Measurements from ENCODE around the gene KAT2A.

The KAT2A gene

DNA sequence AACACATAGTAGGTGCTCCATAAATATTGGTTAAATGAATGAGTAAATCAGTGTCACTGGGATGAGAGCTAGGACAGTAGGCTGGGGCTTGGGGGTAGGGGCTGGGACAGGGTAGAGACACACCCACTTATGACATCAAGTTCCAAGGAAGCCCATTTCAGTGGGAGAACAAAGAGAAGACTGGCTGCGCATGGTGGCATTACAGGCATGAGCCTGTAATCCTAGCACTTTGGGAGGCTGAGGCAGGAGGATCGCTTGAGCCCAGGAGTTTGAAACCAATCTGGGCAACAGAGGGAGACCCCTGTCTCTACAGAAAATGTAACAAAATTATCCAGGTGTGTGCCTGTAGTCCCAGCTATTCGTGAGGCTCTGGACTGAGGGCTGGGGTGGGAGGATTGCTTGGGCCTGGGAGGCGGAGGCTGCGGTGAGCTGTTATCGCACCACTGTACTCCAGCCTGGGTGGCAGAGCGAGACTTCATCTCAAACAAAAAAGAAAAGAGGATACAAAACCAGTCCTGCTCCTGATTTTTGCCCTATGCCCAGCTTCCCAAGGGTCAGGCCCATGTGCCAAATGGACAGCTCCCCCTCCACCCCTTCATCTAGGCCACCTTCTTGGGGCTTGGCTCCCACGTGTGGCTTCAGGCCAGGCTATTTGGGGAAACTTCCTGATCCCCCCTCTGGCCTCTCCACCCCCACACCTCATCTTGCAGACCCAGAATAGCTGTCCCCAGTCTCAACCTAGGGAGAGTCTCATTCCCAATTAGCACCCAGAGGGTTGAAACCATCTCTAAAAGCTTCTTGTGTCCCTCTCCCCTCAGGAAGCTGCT, 30.0 kb downstream of the KAT2A start:
- DNase-seq: no peak

GRCh38 chr17:42088736-42089135, 32.4 kb downstream of the KAT2A start:
- no peak for DNase-seq

GRCh38 chr17:42087736-42088705, 33.1 kb downstream of the KAT2A start:
- no peak for DNase-seq

DNA sequence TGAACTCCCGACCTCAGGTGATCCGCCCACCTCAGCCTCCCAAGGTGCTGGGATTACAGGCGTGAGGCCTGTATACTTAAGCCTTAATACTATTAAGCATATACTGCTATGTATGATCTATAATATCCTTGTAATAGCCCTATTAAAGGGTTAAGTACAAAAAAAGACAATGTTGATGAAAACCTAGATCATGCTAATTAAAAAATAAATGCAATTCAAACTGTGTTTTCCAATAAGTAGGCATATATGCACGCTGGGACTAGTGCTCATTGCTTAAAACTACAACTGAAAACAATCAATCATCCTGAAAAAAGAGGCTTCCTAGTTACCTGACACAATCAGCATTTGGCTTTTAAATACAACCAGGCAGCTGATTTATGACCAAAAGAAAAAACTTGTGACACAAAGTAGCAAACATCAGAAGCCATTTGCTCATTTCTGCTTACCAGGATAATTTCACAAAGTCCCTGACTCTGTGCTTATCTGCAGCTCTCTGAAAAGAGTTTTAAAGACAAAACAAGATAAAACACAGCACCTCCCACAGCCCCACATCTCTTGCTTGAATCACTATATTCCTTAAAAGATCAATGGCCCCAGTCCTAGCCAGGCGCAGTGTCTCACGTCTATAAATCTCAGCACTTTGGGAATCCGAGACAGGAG, 34.0 kb downstream of the KAT2A start:
- no peak for DNase-seq

DNA sequence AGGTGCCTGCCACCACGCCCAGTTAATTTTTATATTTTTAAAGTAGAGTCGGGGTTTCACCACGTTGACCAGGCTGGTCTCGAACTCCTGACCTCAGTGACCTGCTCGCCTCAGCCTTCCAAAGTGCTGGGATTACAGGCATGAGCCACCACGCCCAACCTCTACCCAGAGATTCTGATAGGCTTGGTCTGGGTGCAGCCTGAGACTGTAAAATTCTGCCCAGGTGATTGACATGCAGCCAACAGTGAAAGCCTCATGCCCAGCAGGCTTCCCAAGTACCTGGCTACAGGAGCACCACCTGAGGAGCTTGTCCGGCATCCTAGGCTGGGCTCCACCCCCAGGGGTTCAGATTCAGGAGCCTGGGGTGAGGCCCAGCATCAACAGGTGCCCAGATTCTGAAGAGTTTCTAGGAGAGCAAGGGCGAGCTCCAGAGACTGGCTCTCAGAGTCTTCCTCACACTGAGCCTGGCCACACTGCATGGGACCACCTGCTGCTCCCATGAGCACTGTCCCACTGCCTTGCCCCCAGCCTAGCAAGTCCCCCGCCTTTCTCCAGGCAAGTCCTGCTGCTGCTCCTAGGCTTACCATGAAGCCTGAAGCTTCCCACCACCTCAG, 39.5 kb downstream of the KAT2A start:
- no peak for DNase-seq

- DNase-seq: no peak
These were observed 41.6 kb downstream of the KAT2A start for GRCh38 chr17:42079541-42079940.

DNA sequence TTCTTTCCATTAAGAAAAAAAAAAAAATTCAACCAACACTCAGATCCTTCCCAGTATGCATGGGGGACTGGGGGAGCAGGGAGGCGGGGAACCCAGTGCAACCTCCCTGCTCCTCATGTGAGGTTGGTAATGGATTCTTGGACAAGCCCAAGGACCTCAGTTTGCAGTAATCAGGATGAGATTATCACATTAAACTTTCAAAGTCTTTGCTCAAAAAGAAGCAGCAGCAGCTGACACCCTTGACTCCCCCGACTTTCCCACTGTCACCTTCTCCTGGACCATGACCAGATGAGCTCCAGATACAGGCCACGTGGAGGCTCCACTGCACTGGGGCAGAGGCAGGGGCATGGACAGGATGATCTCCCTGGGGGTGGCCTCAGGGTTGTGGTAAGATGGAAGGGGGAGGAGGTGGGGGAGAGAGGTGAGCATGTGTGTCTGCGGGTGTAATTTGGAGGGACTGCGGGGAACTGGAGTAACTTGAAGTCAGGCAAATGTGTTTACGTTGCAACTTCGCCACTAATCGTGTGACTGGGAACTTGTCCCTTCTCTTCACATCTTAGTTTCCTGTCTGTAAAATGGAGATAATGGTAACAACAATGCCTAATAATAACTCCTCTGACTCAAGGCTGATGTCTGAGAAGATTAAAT, 42.6 kb downstream of the KAT2A start:
- peak in 1 of 2 donors; percentile 55 for DNase-seq

- DNase-seq: no peak
These were observed 43.4 kb downstream of the KAT2A start for GRCh38 chr17:42077755-42078154.

DNA sequence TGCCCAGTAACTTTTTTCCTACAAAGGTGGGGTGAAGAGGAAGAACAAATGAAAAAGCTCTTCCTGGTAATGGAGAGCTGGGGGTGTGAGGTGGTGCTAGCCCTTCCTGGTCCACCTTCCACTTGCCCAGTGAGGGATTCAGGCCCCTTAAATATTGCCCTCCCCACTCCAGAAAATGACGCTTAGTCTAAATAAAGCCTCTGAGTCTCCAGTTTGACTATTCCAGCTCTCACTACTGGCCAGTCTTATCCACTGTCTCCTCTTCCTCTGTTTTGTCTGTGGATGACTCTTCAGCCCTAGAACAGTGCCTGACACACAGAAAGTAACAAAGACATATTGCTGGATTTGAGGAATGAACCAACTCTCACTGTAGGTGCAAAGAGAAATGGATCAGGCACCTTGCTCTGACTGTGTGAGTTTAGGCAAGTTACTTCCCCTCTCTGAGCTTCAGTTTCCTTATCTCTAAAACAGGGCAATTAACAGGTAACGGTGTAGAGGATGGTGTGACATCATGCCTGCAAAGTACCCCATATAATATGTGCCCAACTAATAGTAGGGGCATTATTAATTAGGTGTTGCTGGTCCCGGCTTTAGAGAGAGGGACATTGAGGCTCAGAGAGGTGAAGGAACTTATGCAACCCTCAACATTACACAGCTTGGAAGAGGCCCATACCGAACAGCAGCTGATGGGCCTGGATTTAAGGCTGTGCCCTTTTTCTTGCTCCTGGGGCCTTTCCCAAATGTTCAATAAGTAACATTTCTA, 44.2 kb downstream of the KAT2A start:
- DNase-seq: no peak

GRCh38 chr17:42075789-42076188, 45.4 kb downstream of the KAT2A start:
- DNase-seq: no peak

GRCh38 chr17:42072323-42073187, 48.6 kb downstream of the KAT2A start:
- DNase-seq: peak in 1 of 2 donors; percentile 23

DNA sequence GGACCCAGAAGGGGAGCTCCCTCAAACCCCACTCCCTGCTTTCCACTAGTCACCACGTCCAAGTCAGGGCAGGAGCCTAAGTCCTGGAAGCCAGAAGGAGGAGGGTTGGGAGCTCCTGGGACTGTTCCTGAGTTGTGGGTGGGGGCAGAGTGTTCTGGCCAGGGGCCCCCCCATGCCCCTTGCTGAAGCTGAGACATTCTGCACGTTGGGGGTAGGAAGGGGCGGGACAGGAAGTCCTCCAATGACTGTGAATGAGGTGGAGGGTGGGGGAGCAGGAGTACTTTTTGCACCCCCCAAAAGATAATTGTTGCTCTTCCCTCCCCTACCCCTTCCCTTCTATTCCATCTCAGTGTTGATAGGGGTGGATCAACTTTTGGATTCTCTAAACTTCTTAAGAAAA, 49.4 kb downstream of the KAT2A start:
- DNase-seq: no peak

- no peak for DNase-seq
These were observed 52.2 kb downstream of the KAT2A start for GRCh38 chr17:42068979-42069378.

DNA sequence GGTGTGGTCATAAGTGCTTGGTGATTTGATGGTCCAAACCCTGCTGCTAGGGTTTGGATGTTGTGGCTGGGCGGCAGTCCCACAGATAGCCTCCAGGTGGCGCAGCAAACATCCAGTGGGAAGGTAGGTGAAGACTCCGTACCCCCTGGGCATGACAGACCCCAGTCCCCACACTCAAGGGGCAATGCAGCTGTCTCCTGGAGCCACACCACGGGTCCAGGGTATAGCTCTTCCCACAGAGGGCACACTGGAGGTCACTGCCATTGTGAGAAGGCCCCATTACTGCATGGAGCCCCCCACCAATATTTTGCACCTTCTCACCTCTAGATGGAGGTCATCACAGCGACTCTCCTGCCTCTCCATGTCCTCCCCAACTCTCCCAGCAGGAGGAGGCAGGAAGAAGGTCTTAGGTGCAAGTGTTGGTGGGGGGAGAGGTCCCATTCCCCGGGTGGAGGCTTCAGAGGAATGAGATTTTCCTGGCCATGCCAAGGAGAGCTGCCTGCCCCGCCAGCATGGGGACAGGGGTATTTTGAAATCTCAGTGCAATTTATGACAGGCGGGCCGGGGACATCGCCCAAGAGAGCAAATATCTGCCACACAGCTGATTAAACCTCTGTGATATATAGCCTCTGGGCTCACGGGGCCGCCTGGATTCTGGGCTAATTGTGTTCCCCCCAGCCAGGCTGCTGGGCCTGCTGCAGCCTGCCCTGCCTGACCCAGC, 53.6 kb downstream of the KAT2A start:
- peak; percentile 30 to 41 for DNase-seq

DNA sequence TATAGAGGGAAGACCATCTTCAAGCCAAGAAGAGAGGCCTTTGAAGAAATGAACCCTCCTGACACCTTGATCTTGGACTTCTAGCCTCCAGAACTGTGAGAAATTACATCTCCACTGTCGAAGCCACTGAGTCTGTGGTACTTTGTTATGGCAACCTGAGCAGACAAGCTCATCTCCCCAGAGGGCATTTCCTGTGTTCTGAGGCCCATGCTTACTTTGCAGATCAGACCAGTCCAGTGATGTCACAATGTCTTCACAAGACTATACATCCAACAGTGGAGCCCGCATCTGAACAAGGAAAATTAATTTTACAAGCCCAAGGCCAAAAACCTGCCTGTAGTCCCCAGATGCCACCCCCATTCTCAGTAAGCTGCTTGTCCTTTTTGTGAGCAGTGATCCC, 56.0 kb downstream of the KAT2A start:
- no peak for DNase-seq

Data from bone marrow (tissue), 2 donors.